ENCODE measurements around the gene FCER2. TPM values are rescaled to one million over a fixed set of nuclear protein-coding genes. Genes with fewer than 3 reads are reported as not detected.

The FCER2 gene
- total RNA-seq, 1 donor from 2014 or later: 0.30 TPM

- TF ChIP-seq CTCF (IDR thresholded peaks at IDR 0.05; ENCODE audit: borderline replicate concordance): no peak
- H3K36me3 ChIP-seq: no peaks in the 10 kb centered on the region
- no peak overlapping the region for H3K4me3 ChIP-seq
- H3K27ac ChIP-seq (replicated peaks): no peak overlapping the region
- no peaks in the 10 kb centered on the region for H3K4me1 ChIP-seq
- no peaks in the 10 kb centered on the region for H3K9me3 ChIP-seq (replicated peaks)
- H3K27me3 ChIP-seq (ENCODE audit: low read depth): peaks cover 41% of the 10 kb centered on the region
- intact Hi-C loops (cut with micrococcal nuclease): no loop called here
- no peak for DNase-seq
Observed at GRCh38 chr19:7642295-7643030, 59.5 kb downstream of the FCER2 start.

DNA sequence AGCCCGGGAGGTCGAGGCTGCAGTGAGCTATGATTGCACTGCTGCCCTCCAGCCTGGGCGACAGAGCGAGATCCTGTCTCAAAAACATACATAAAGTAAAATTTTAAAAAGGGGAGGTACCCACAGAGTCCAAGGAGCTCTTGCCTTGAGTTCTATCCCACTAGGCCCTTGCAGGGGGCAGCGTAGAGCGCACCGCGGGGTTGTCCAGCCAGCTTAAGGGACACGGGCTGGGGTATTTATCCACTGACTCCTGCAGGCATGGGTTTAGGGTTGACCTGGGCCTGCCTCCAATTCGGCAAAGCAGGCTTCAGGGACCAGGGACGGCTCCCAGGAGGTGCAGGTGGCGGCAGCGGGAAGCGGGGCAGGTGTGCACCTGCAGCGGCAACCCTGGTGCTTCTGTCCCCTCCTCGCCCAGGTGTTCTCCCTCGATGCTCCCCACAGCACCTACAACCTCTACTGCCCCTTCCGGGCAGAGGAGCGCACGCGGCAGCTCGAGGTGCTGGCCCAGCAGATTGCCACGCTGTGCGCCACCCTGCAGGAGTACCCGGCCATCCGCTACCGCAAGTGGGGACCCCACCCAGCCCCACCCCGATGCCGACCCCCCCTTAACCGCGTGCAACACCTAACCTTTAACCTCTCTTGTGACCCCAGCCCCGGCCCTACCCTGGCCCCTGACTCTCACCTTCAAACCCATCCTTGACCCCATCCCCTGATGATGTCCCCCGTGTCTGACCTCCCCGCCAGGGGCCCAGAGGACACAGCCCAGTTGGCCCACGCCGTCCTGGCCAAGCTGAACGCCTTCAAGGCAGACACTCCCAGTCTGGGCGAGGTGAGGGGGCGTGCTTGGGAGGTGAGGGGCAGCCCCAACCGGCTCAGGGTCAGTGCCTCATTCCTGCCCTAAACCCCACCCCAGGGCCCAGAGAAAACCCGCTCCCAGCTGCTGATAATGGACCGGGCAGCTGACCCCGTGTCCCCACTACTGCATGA lies 60.3 kb downstream of the FCER2 start:
- H3K27ac ChIP-seq (replicated peaks): no peak overlapping the region
- H3K9me3 ChIP-seq (replicated peaks): no peaks in the 10 kb centered on the region
- H3K4me1 ChIP-seq: peaks cover 5% of the 10 kb centered on the region
- peaks cover 42% of the 10 kb centered on the region for H3K27me3 ChIP-seq (ENCODE audit: low read depth)
- TF ChIP-seq CTCF (IDR thresholded peaks at IDR 0.05; ENCODE audit: borderline replicate concordance): no peak
- DNase-seq: no peak
- intact Hi-C loops (cut with micrococcal nuclease): no loop called here
- no peak overlapping the region for H3K4me3 ChIP-seq
- no peaks in the 10 kb centered on the region for H3K36me3 ChIP-seq

DNA sequence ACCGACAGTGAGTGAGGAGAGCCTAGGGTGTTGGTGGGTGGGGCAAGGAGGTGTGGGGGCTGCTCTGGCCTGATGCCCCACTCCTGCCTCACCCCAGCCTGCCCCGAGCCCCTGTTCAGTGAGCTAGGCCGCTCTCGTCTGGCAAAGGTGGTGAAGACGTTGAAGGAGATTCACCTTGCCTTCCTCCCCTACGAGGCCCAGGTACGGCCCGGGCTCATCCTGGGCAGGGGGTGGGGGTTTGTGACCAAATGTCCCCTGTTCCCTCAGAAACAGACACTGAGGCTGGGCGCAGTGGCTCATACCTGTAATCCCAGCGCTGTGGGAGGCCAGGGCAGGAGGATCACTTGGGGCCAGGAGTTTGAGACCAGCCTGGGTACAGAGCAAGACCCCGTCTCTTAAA lies 61.1 kb downstream of the FCER2 start:
- intact Hi-C loops (cut with micrococcal nuclease): no loop called here
- no peak overlapping the region for H3K4me3 ChIP-seq
- H3K4me1 ChIP-seq: peaks cover 13% of the 10 kb centered on the region
- no peak for DNase-seq
- TF ChIP-seq CTCF (IDR thresholded peaks at IDR 0.05; ENCODE audit: borderline replicate concordance): no peak
- H3K27ac ChIP-seq (replicated peaks): no peak overlapping the region
- no peaks in the 10 kb centered on the region for H3K9me3 ChIP-seq (replicated peaks)
- H3K36me3 ChIP-seq: no peaks in the 10 kb centered on the region
- peaks cover 44% of the 10 kb centered on the region for H3K27me3 ChIP-seq (ENCODE audit: low read depth)

GRCh38 chr19:7639863-7640348 lies 62.0 kb downstream of the FCER2 start:
- H3K4me3 ChIP-seq: no peak overlapping the region
- peaks cover 22% of the 10 kb centered on the region for H3K4me1 ChIP-seq
- no peaks in the 10 kb centered on the region for H3K36me3 ChIP-seq
- DNase-seq: no peak
- intact Hi-C loops (cut with micrococcal nuclease): no loop called here
- H3K9me3 ChIP-seq (replicated peaks): no peaks in the 10 kb centered on the region
- peaks cover 45% of the 10 kb centered on the region for H3K27me3 ChIP-seq (ENCODE audit: low read depth)
- no peak for TF ChIP-seq CTCF (IDR thresholded peaks at IDR 0.05; ENCODE audit: borderline replicate concordance)
- H3K27ac ChIP-seq (replicated peaks): no peak overlapping the region

GRCh38 chr19:7638802-7639465 lies 63.0 kb downstream of the FCER2 start:
- Histone ChIP-seq H3K27me3 (ENCODE audit: low read depth) (peaks cover 40% of the 10 kb centered on the region), H3K27ac (replicated peaks) (no peak overlapping the region)
- no peak for DNase-seq

More at GRCh38 chr19:7638802-7639465, 63.0 kb downstream of the FCER2 start:
- TF ChIP-seq CTCF (IDR thresholded peaks at IDR 0.05; ENCODE audit: borderline replicate concordance): no peak
- no peak overlapping the region for H3K4me3 ChIP-seq
- intact Hi-C loops (cut with micrococcal nuclease): no loop called here
- H3K9me3 ChIP-seq (replicated peaks): no peaks in the 10 kb centered on the region
- no peaks in the 10 kb centered on the region for H3K36me3 ChIP-seq
- H3K4me1 ChIP-seq: peaks cover 27% of the 10 kb centered on the region
